ENCODE data around the gene SIM1. TPM values are rescaled to one million over a fixed set of nuclear protein-coding genes. Genes with fewer than 3 reads are reported as not detected.

Gene SIM1
- total and polyA plus RNA-seq, 2 of the 8 experiments (the other 6 are each of a cell fraction or from before 2014, with no cell fraction given), result 0.02 to 0.39 TPM

DNA sequence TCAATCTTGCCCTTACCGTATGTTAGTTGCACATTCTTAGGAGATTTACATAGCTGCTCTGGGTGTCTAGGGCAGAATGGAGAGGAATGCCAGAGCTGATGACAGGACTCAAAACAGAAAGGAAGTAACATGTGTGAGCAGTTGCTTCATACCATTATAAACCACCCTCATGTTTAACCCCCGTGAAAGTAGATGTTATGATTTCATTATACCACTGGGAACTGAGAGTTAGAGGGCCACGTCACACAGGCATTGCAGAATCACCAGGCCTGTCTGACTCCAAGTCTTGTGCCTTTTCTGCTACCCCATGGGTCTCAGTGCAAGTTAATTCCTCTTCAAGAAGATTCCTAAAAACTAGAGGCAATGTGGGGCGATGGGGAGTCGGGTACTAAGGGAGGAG lies 23.5 kb upstream of the SIM1 start:
- H2BK12ac ChIP-seq (ENCODE audit: low read depth, low read length), result no peak overlapping the region
- CTCF ChIA-PET (ENCODE audit: partially characterized antibody), result interaction anchor here (1.7 kb wide), 1 partner anchor 176 kb away, joined by 3 read pairs; no protein-coding TSS in a partner anchor
- POLR2A ChIA-PET (ENCODE audit: partially characterized antibody), result no interaction called here
- H3K27ac ChIP-seq (ENCODE audit: low read depth, low read length), result no peak overlapping the region
- H2BK5ac ChIP-seq (ENCODE audit: low read depth, low read length), result no peak overlapping the region
- no peaks in the 10 kb centered on the region for H3K23me2 ChIP-seq (ENCODE audit: low read depth, low read length)
- H2BK15ac ChIP-seq (ENCODE audit: low read length), result no peak overlapping the region
- H3K27me3 ChIP-seq (replicated peaks in 1 of 4; ENCODE audit: control insufficient read depth in 3 of 4, extremely low read depth in 1 of 4, insufficient read depth in 3 of 4, low read length in 3 of 4), result no peaks in the 10 kb centered on the region
- H3K4me1 ChIP-seq (replicated peaks in 1 of 4; ENCODE audit: control insufficient read depth in 3 of 4, insufficient read depth in 4 of 4, low read length in 3 of 4), result no peaks in the 10 kb centered on the region
- no peak overlapping the region for H2BK120ac ChIP-seq (replicated peaks; ENCODE audit: low read depth, low read length)
- no peak overlapping the region for H3K9ac ChIP-seq (replicated peaks in 1 of 4; ENCODE audit: extremely low read depth in 1 of 4, low read depth in 3 of 4, low read length in 3 of 4)
- no peak overlapping the region for H4K5ac ChIP-seq (ENCODE audit: insufficient read length, low read depth, low read length)
- DNase-seq (ENCODE audit: low read depth in 1 of 2, low spot score in 2 of 2) (no peak), FAIRE-seq (no peak)
- no peaks in the 10 kb centered on the region for H3K79me1 ChIP-seq (ENCODE audit: low read depth, low read length)
- no peak overlapping the region for H4K91ac ChIP-seq (replicated peaks; ENCODE audit: insufficient read length, low read length)
- H2BK20ac ChIP-seq (ENCODE audit: low read length), result no peak overlapping the region
- no peak overlapping the region for H2AK5ac ChIP-seq (ENCODE audit: low read depth, low read length)
- no peak overlapping the region for H3K23ac ChIP-seq (ENCODE audit: insufficient read length)
- H4K8ac ChIP-seq (ENCODE audit: extremely low read depth, insufficient read depth, low read length), result no peak overlapping the region
- no peaks in the 10 kb centered on the region for H4K20me1 ChIP-seq (replicated peaks in 1 of 2; ENCODE audit: control insufficient read depth in 1 of 2, insufficient read depth in 2 of 2, low read length in 2 of 2)
- H3K36me3 ChIP-seq (ENCODE audit: control insufficient read depth in 2 of 4, insufficient read depth in 4 of 4, low read length in 3 of 4), result no peaks in the 10 kb centered on the region
- H3K79me2 ChIP-seq (ENCODE audit: control insufficient read depth in 1 of 2, insufficient read depth in 2 of 2, low read length in 2 of 2), result no peaks in the 10 kb centered on the region
- H3K4me3 ChIP-seq (ENCODE audit: extremely low read depth in 1 of 4, insufficient read depth in 2 of 4, low read depth in 3 of 4, low read length in 4 of 4), result no peak overlapping the region
- H2AFZ ChIP-seq (ENCODE audit: low read length), result no peak overlapping the region
- H3K9me3 ChIP-seq (ENCODE audit: insufficient read depth in 2 of 2, low read depth in 1 of 2, low read length in 1 of 2), result peaks cover 2 to 3% of the 10 kb centered on the region in 2 experiments; a peak in 2 of 4 replicates
- WGBS, 2 experiments (ENCODE audit: extremely low coverage in 1 of 2, insufficient coverage in 1 of 2, insufficient read length in 1 of 2, insufficient replicate concordance in 2 of 2, low coverage in 1 of 2, low lambda C conversion rate in 2 of 2, missing lambda C conversion rate in 1 of 2), result 91% methylated on average over 5 of the region's 5 CpGs; no CpG with 5 or more reads in 1 of the 2 experiments
- no peak overlapping the region for H3K56ac ChIP-seq (replicated peaks; ENCODE audit: insufficient read length, low read depth, low read length)
- H3K4ac ChIP-seq (replicated peaks; ENCODE audit: insufficient read length, low read depth, low read length), result no peak overlapping the region
- H3K14ac ChIP-seq (ENCODE audit: insufficient read length), result no peak overlapping the region
- no peak overlapping the region for H3K4me2 ChIP-seq (ENCODE audit: insufficient read depth in 1 of 2, low read depth in 2 of 2, low read length in 2 of 2)
- H3K18ac ChIP-seq (ENCODE audit: extremely low read depth, low read length), result no peak overlapping the region
- no peak for TF ChIP-seq CREB1 (IDR thresholded peaks at IDR 0.05)
- TF ChIP-seq CBX5 (IDR thresholded peaks at IDR 0.05; ENCODE audit: low read depth, low read length), result no peak
- no peak for TF ChIP-seq POU5F1 (IDR thresholded peaks at IDR 0.05; ENCODE audit: low read depth, low read length)
- no peak for TF ChIP-seq CHD2 (IDR thresholded peaks at IDR 0.05; ENCODE audit: low read length)
